ENCODE results near the gene U2AF1L4. TPM values are rescaled to one million over a fixed set of nuclear protein-coding genes. Genes with fewer than 3 reads are reported as not detected.
A peak's percentile ranks its signal among the peaks of the same experiment; 100 is the strongest.

Gene U2AF1L4
- total RNA-seq, 3 donors from 2014 or later (not counting 1 experiment from before 2014, with no cell fraction given), result 63.7 to 78.2 (median 73.0) TPM

DNA sequence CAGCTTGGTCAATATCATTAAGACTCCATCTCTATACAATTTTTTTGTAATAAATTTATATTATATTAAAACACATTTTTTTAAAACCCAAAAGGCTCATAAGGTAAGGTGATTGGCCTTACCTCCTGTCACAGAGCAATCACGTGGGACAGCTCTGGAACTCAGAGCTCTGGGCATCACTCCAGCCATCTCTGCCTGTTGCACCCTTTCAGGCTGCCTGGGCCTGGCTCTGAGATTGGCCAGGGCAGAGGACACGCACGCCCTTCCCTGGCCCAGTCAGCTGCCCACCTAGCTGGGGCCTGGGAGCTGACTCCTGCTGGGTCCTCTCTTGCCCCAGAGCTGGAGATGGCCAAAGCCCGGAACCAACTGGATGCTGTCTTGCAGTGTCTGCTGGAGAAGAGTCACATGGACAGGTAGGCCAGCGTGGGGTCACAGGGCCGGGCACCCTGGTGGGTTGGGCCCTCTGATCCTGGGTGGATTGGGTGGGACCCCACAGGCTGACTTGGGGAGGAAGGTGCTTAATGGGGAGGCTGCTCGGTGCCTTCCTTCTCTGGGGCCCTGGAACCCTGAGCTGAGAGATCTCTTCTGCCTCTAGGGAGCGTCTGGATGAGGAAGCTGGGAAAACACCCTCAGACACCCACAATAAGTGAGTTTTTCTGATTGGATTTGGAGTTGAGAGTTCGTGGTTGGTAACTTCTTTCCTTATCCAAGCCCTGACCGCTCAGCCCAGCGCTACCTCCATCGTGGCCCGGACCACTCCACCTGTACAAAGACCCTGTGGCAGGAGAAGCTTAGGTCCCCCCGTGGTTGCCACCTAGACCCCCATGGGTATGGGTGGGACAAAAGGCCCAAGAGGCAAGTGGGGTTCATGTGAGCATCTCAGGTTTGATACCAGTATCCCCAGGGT, 6.9 kb upstream of the U2AF1L4 start:
- no peak overlapping the region for H3K27ac ChIP-seq (ENCODE audit: low read length)
- no peak overlapping the region for H3K4me3 ChIP-seq (ENCODE audit: low read length)
- Mint-ChIP-seq H3K9me3 (no peaks in the 10 kb centered on the region), H3K36me3 (no peaks in the 10 kb centered on the region), H3K4me1 (peaks cover 19 to 38% of the 10 kb centered on the region in 2 donors), H3K27me3 (ENCODE audit: low read depth in 2 of 2) (peaks cover 0 to 16% of the 10 kb centered on the region in 2 donors), H3K4me3 (peak overlapping the region; percentile 9), H3K27ac (no peak overlapping the region)
- intact Hi-C loops (cut with micrococcal nuclease), result no loop called here
- ATAC-seq, result no peak
- H3K27me3 ChIP-seq (ENCODE audit: control insufficient read depth, insufficient read depth, low read length), result no peaks in the 10 kb centered on the region
- no peaks in the 10 kb centered on the region for H3K9me3 ChIP-seq (ENCODE audit: control insufficient read depth, insufficient read depth, low read length)
- WGBS (ENCODE audit: insufficient coverage), result 96% methylated on average over 12 of the region's 14 CpGs
- no peak for TF ChIP-seq CTCF (IDR thresholded peaks at IDR 0.05)
- peaks cover 24% of the 10 kb centered on the region for H3K36me3 ChIP-seq (ENCODE audit: control insufficient read depth, insufficient read depth, low read length)
- H3K4me1 ChIP-seq (ENCODE audit: control insufficient read depth, insufficient read depth, low read length), result peaks cover 32% of the 10 kb centered on the region
- DNase-seq, result no peak

GRCh38 chr19:35750167-35750566, 4.9 kb upstream of the U2AF1L4 start:
- Mint-ChIP-seq H3K4me3 (no peak overlapping the region), H3K27me3 (ENCODE audit: low read depth in 2 of 2) (peaks cover 0 to 6% of the 10 kb centered on the region in 2 donors), H3K4me1 (peaks cover 24 to 42% of the 10 kb centered on the region in 2 donors), H3K9me3 (no peaks in the 10 kb centered on the region), H3K36me3 (no peaks in the 10 kb centered on the region), H3K27ac (no peak overlapping the region)
- no peak for TF ChIP-seq CTCF (IDR thresholded peaks at IDR 0.05)
- DNase-seq, result no peak
- Histone ChIP-seq H3K27me3 (ENCODE audit: control insufficient read depth, insufficient read depth, low read length) (no peaks in the 10 kb centered on the region), H3K4me3 (ENCODE audit: low read length) (no peak overlapping the region), H3K36me3 (ENCODE audit: control insufficient read depth, insufficient read depth, low read length) (peaks cover 24% of the 10 kb centered on the region), H3K27ac (ENCODE audit: low read length) (no peak overlapping the region), H3K4me1 (ENCODE audit: control insufficient read depth, insufficient read depth, low read length) (peaks cover 31% of the 10 kb centered on the region), H3K9me3 (ENCODE audit: control insufficient read depth, insufficient read depth, low read length) (no peaks in the 10 kb centered on the region)
- 90% methylated on average over 5 of the region's 5 CpGs for WGBS (ENCODE audit: insufficient coverage)
- intact Hi-C loops (cut with micrococcal nuclease), result no loop called here
- ATAC-seq, result no peak

DNA sequence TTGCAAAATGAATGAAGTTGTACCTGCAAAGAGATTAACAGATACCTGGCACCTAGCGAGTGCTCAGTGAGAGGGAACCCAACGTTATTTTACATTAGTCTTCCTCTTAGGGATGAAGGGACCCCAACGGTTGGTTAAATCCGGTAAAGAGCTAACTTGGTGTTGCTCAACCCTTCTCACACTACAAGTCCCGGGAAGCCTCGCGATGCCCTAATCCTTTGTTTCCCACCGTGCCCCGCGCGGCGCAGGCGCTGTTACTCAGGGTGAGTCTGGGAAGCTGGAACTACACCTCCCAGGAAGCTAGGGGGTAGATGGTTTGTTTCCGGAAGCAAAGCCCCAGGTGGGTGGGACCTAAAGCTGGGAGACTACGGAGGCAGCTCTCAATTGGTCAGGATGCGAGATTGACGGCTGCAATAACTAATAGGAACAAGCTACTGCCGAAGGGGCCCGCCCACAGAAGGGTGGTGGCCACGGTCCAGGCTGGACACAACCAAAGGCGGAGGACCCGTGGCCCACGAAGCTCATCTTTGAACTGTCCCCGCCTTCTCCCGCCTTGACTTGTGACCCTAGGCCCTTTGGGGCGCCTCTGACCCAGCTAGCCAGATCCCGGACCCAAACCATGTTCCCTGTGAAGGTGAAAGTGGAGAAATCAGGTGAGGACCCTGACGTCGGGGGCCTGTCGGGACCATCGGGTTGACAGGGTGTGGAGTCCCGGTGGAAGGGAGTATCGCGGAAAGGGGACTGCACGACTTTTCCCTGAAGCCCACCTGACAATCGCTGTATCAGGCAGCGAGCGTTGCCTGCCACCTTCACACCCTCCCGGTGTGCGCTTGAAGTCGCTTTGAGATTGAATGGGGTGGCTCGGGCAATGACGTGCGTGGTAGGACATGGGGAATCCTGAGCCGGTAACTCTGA, 3.1 kb upstream of the U2AF1L4 start, which contains the start of gene LIN37:
LIN37 (plus strand) TSS at position 471 of the 915 bp plus-strand sequence; CDS start at position 620, 149 bp downstream.
- Mint-ChIP-seq H3K9me3 (no peaks in the 10 kb centered on the region), H3K4me1 (peaks cover 33 to 47% of the 10 kb centered on the region in 2 donors), H3K36me3 (no peaks in the 10 kb centered on the region), H3K27me3 (ENCODE audit: low read depth in 2 of 2) (no peaks in the 10 kb centered on the region), H3K27ac (peak within 1 kb of the TSS; percentile 92), H3K4me3 (peak within 1 kb of the TSS; percentile 97)
- no peak for TF ChIP-seq CTCF (IDR thresholded peaks at IDR 0.05)
- no peaks in the 10 kb centered on the region for H3K9me3 ChIP-seq (ENCODE audit: control insufficient read depth, insufficient read depth, low read length)
- H3K4me1 ChIP-seq (ENCODE audit: control insufficient read depth, insufficient read depth, low read length), result peaks cover 46% of the 10 kb centered on the region
- peak within 1 kb of the TSS; percentile 91 for H3K4me3 ChIP-seq (ENCODE audit: low read length)
- 1% methylated on average over 41 of the region's 45 CpGs for WGBS (ENCODE audit: insufficient coverage)
- peaks cover 16% of the 10 kb centered on the region for H3K36me3 ChIP-seq (ENCODE audit: control insufficient read depth, insufficient read depth, low read length)
- H3K27ac ChIP-seq (ENCODE audit: low read length), result peak within 1 kb of the TSS; percentile 84
- H3K27me3 ChIP-seq (ENCODE audit: control insufficient read depth, insufficient read depth, low read length), result no peaks in the 10 kb centered on the region
- intact Hi-C loops (cut with micrococcal nuclease), result loop anchor here (1.0 to 10.0 kb wide), 5 partner anchors 10 to 369 kb away; partner anchors contain the start of genes HCST, NFKBID, PROSER3 and TBCB
- DNase-seq (peak; percentile 97 to 99), ATAC-seq (peak; percentile 73 to 90 (median 77))

Data from natural killer cell (primary cell).